ENCODE data around the gene SSX5. TPM values are rescaled to one million over a fixed set of nuclear protein-coding genes. Genes with fewer than 3 reads are reported as not detected.
"Not testable (repeated sequence)": the region's sequence is repeated elsewhere in the genome, so short reads cannot be mapped to it uniquely, and the experiment has no call there.

The SSX5 gene
- total RNA-seq, 8 experiments from 2014 or later = not detected

DNA sequence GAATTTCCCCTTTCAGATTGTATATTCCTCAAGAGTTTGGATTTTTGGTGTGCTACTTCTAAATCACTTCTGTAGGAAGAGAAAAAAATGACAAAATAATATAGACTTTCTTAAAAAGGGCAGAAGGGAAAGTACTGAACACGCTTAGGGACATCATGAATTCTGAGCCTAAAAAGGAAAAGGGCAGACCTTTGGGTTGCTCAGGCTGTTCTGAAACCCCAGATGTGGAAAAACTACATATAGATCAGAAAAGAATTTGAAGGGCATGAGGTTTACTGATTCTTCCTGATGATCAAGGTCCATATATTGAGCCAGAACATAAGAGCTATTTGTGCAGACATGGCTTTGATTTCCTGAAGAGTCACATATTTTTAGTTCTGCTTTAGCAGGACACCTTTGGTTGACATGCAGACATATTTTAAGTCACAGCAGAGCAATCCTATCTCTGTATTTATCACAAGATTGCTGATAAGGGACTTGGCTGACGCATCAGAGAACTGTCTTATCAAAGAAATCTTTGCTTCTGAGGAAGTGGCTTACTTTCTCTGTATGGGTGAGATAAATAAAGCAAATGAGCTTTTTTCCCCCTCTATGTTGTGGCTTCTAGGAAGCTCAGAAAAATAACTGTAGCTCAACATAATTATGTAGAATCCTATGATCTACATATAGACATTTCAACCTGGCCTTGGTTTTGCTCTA lies 54.6 kb downstream of the SSX5 start:
- H3K27ac ChIP-seq; in situ Hi-C loops (cut with MboI; ENCODE audit: low pct_unique_long_range_greater_than_20kb in 2 of 9, low sequenced_read_pairs in 9 of 9, unreplicated experiment in 9 of 9): not testable (repeated sequence)

DNA sequence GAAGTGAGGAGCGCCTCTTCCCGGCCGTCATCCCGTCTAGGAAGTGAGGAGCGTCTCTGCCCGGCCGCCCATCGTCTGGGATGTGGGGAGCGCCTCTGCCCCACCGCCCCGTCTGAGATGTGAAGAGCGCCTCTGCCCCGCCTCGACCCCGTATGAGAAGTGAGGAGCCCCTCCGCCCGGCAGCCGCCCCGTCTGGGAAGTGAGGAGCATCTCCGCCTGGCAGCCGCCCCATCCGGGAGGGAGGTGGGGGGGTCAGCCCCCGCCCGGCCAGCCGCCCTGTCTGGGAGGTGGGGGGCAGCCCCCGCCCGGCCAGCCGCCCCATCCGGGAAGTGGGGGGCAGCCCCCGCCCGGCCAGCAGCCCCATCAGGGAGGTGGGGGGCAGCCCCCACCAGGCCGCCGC lies 57.5 kb downstream of the SSX5 start:
- H3K4me1 ChIP-seq (replicated peaks in 1 of 2); in situ Hi-C loops (cut with MboI; ENCODE audit: low pct_unique_long_range_greater_than_20kb in 2 of 9, low sequenced_read_pairs in 9 of 9, unreplicated experiment in 9 of 9); H3K27ac ChIP-seq; H3K4me3 ChIP-seq; ATAC-seq (replicated peaks in 6 of 8): not testable (repeated sequence)
- no CpG with 5 or more reads among the region's 33 CpGs for WGBS, 10 experiments

More for the DNA sequence above, 54.6 kb downstream of the SSX5 start:
- not testable (repeated sequence) for H3K4me3 ChIP-seq; ATAC-seq (replicated peaks in 6 of 8); H3K4me1 ChIP-seq (replicated peaks in 1 of 2)
- WGBS, 10 experiments = no CpG with 5 or more reads among the region's 2 CpGs

Other genes with a start within 250 kb of the SSX5 start
- 1 to 10 TPM; 3.2 to 7.8 (median 5.6) TPM for gene ZNF182, start 192.8 kb downstream of the SSX5 start, total RNA-seq
- gene SPACA5, start 189.8 kb downstream of the SSX5 start, total RNA-seq = not detected
- 1 to 10 TPM in 2 of 8 experiments, under 1 TPM in 5, not detected in 1; 0.16 to 1.8 (median 0.31) TPM for gene ZNF630, start 125.2 kb downstream of the SSX5 start, total RNA-seq
- not detected for gene SPACA5B, start 66.2 kb downstream of the SSX5 start, total RNA-seq
- not detected for gene SSX1, start 58.6 kb upstream of the SSX5 start, total RNA-seq
- under 1 TPM in 1 of 8 experiments, not detected in 7; 0.47 TPM for gene SSX3, start 159.9 kb upstream of the SSX5 start, total RNA-seq
- gene SSX4, start 186.7 kb upstream of the SSX5 start, total RNA-seq = under 1 TPM in 1 of 8 experiments, not detected in 7; 0.33 TPM
- under 1 TPM in 1 of 8 experiments, not detected in 7; 0.33 TPM for gene SSX4B, start 215.2 kb upstream of the SSX5 start, total RNA-seq